Thyroid gland (tissue), 4 donors: Measurements from ENCODE around the gene CCIN.

ENCODE experiments used
- POLR2A ChIP-seq, 2 donors: fragments of 450-650 bp; IDR thresholded peaks; one replicate each; pipeline ENCODE4 v1.6.1; 2017; ENCODE audit warnings: antibody characterized with exemption in 2 of 2, mild to moderate bottlenecking in 2 of 2, moderate library complexity in 1 of 2
- TF ChIP-seq, protein P1 (sequence below), 6 experiments: fragments of 200-600 bp in 3 of 6; fragments of 450-650 bp in 3 of 6; sonication (generic) in 3 of 6; IDR thresholded peaks; one replicate each; pipeline ENCODE4 v1.5.1; 2016 to 2019; ENCODE audit warnings: antibody characterized with exemption in 6 of 6, mild to moderate bottlenecking in 2 of 6, inconsistent platforms in 1 of 6, moderate library complexity in 1 of 6

DNA sequence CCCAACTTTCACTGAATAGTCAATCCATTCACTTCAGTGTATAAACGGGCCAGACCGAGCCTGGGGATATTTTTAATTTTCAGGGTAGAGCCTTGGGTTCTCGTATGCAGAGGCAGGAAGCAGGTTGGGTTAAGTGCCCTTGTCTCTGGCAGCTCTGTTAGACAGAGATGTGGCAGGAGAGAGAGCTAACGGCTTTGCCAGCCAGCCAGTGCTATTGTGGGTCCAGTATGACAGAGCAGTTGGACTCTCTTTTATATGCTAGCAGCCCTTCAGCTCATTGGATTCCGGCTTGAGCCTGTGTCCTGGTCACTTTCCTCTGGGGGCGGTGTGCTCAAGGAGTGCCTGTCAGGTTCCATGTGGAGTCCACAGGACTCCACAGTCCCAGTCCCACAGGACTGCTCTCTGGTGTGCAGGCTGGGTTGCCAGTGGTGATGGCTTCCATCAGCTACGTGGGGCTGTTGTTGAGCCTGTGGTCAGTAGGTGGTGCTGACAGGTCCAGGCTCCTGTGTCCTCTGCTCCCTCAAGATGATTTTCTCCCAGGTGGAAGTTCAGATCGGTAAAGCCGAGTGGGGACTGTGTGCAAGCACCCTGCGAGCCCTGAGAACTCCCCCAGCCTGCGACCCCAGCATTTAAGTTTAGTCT lies 35.8 kb downstream of the CCIN start:
- TF ChIP-seq, protein P1, sequence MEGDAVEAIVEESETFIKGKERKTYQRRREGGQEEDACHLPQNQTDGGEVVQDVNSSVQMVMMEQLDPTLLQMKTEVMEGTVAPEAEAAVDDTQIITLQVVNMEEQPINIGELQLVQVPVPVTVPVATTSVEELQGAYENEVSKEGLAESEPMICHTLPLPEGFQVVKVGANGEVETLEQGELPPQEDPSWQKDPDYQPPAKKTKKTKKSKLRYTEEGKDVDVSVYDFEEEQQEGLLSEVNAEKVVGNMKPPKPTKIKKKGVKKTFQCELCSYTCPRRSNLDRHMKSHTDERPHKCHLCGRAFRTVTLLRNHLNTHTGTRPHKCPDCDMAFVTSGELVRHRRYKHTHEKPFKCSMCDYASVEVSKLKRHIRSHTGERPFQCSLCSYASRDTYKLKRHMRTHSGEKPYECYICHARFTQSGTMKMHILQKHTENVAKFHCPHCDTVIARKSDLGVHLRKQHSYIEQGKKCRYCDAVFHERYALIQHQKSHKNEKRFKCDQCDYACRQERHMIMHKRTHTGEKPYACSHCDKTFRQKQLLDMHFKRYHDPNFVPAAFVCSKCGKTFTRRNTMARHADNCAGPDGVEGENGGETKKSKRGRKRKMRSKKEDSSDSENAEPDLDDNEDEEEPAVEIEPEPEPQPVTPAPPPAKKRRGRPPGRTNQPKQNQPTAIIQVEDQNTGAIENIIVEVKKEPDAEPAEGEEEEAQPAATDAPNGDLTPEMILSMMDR (IDR thresholded peaks at IDR 0.05), result no peak
- TF ChIP-seq POLR2A (IDR thresholded peaks at IDR 0.05), result no peak
